ENCODE results near the gene EHF.

EHF gene

GRCh38 chr11:34665077-34665835 is 44.4 kb downstream of the EHF start:
- TF ChIP-seq CSDC2 (CRISPR knock-in tag; IDR thresholded peaks at IDR 0.05), result no peak
- TF ChIP-seq SNAI2 (CRISPR knock-in tag; IDR thresholded peaks at IDR 0.05), result no peak
- TF ChIP-seq ZNF565 (CRISPR knock-in tag; conservative IDR thresholded peaks at IDR 0.05; ENCODE audit: low read depth), result no peak
- no peak for TF ChIP-seq RARB (CRISPR knock-in tag; IDR thresholded peaks at IDR 0.05)

GRCh38 chr11:34667810-34668582 is 47.1 kb downstream of the EHF start:
- no peak for ATAC-seq
- TF ChIP-seq BACH2 (CRISPR knock-in tag; IDR thresholded peaks at IDR 0.05; ENCODE audit: borderline replicate concordance), result no peak
- TF ChIP-seq ISL1 (CRISPR knock-in tag; IDR thresholded peaks at IDR 0.05), result no peak
- no peak for TF ChIP-seq TCF4 (CRISPR knock-in tag; IDR thresholded peaks at IDR 0.05; ENCODE audit: borderline replicate concordance)
- TF ChIP-seq POU6F1 (CRISPR knock-in tag; IDR thresholded peaks at IDR 0.05; ENCODE audit: borderline replicate concordance, low read depth), result no peak
- TF ChIP-seq SNAI2 (CRISPR knock-in tag; IDR thresholded peaks at IDR 0.05), result no peak
- no peak for TF ChIP-seq CREB5 (CRISPR knock-in tag; IDR thresholded peaks at IDR 0.05; ENCODE audit: low read depth)

More at GRCh38 chr11:34665077-34665835, 44.4 kb downstream of the EHF start:
- no peak for ATAC-seq

- TF ChIP-seq ZNF565 (CRISPR knock-in tag; conservative IDR thresholded peaks at IDR 0.05; ENCODE audit: low read depth), result no peak
- no peak for TF ChIP-seq POU6F1 (CRISPR knock-in tag; IDR thresholded peaks at IDR 0.05; ENCODE audit: borderline replicate concordance, low read depth)
- no peak for TF ChIP-seq GLIS3 (CRISPR knock-in tag; IDR thresholded peaks at IDR 0.05)
- no peak for TF ChIP-seq CREB5 (CRISPR knock-in tag; IDR thresholded peaks at IDR 0.05; ENCODE audit: low read depth)
- no peak for TF ChIP-seq ZFP3 (CRISPR knock-in tag; IDR thresholded peaks at IDR 0.05)
- TF ChIP-seq CSRNP3 (CRISPR knock-in tag; IDR thresholded peaks at IDR 0.05), result no peak
- TF ChIP-seq TSHZ2 (CRISPR knock-in tag; IDR thresholded peaks at IDR 0.05), result no peak
- TF ChIP-seq ZNF8 (CRISPR knock-in tag; IDR thresholded peaks at IDR 0.05), result no peak
- TF ChIP-seq SNAI2 (CRISPR knock-in tag; IDR thresholded peaks at IDR 0.05), result no peak
- no peak for TF ChIP-seq PATZ1 (CRISPR knock-in tag; IDR thresholded peaks at IDR 0.05; ENCODE audit: borderline replicate concordance)
- no peak for TF ChIP-seq CSDC2 (CRISPR knock-in tag; IDR thresholded peaks at IDR 0.05)
- TF ChIP-seq PPARA (CRISPR knock-in tag; IDR thresholded peaks at IDR 0.05; ENCODE audit: borderline replicate concordance), result no peak
- TF ChIP-seq ZFP30 (CRISPR knock-in tag; IDR thresholded peaks at IDR 0.05), result no peak
- TF ChIP-seq ZNF70 (CRISPR knock-in tag; IDR thresholded peaks at IDR 0.05), result no peak
- no peak for ATAC-seq
These were observed 47.7 kb downstream of the EHF start for GRCh38 chr11:34668583-34669053.
